Measurements from ENCODE around the gene HCN3.

- TF ChIP-seq CTCF (IDR thresholded peaks at IDR 0.05) (peak; percentile 69), EZH2 (IDR thresholded peaks at IDR 0.05) (no peak)
Measured at GRCh38 chr1:155277070-155277901, at the start of gene HCN3.
